Urinary bladder (tissue), 4 donors: Measurements from ENCODE around the gene GAS2. TPM values are rescaled to one million over a fixed set of nuclear protein-coding genes. Genes with fewer than 3 reads are reported as not detected.

Source experiments
- DNase-seq: peaks from one replicate; pipeline ENCODE4 v3.0.0-alpha.2; 2015; ENCODE audit errors: extremely low spot score
- H3K27ac ChIP-seq: one replicate; pipeline ENCODE4 v1.5.1; 2013; ENCODE audit warnings: low read depth, mild to moderate bottlenecking, moderate library complexity
- H3K36me3 ChIP-seq: one replicate; pipeline ENCODE4 v1.6.1; 2013; ENCODE audit warnings: mild to moderate bottlenecking, moderate library complexity; ENCODE audit not compliant: insufficient read depth
- H3K4me1 ChIP-seq: one replicate; pipeline ENCODE4 v1.6.1; 2013; ENCODE audit warnings: mild to moderate bottlenecking, moderate library complexity; ENCODE audit not compliant: insufficient read depth
- H3K4me3 ChIP-seq: one replicate; pipeline ENCODE4 v1.5.1; 2013; ENCODE audit warnings: low read depth, low read length
- WGBS: extraction: QIAGEN DNeasy Blood & Tissue Kit; methylation state at CpG from one replicate; pipeline ENCODE4 v1.1.7; 2013; 5-methylcytosine and 5-hydroxymethylcytosine counted together
- polyA plus RNA-seq: library from polyadenylated mRNA; stranded (reverse); fragments of 200-250 nt; gene quantifications from one replicate; pipeline ENCODE4 v1.2.3, GENCODE V29; 2013
- total RNA-seq: library from RNA; depleted of rRNA; stranded (reverse); fragments of >200 nt; gene quantifications from one replicate; pipeline ENCODE4 v1.2.3, GENCODE V29; 2014
- donor health status: healthy with polysubstance abuse.
- donor health status: healthy.

GAS2 gene
- total and polyA plus RNA-seq, 2 donors: 0.79 to 18.8 TPM

- no peaks in the 10 kb centered on the region for H3K36me3 ChIP-seq
- 23% methylated on average over 1 of the region's 1 CpG for WGBS
- no peak overlapping the region for H3K4me3 ChIP-seq
These were observed 101.9 kb downstream of the GAS2 start for GRCh38 chr11:22768281-22768680.

GRCh38 chr11:22769081-22769480 is 102.7 kb downstream of the GAS2 start:
- H3K4me3 ChIP-seq: no peak overlapping the region
- H3K27ac ChIP-seq: no peak overlapping the region
- 74% methylated on average over 1 of the region's 1 CpG for whole genome bisulfite sequencing
- no peaks in the 10 kb centered on the region for H3K4me1 ChIP-seq
- DNase-seq: no peak
- H3K36me3 ChIP-seq: no peaks in the 10 kb centered on the region

More at GRCh38 chr11:22768281-22768680, 101.9 kb downstream of the GAS2 start:
- Histone ChIP-seq H3K27ac (no peak overlapping the region), H3K4me1 (no peaks in the 10 kb centered on the region)
- no peak for DNase-seq

- DNase-seq: no peak
- Histone ChIP-seq H3K4me1 (no peaks in the 10 kb centered on the region), H3K4me3 (no peak overlapping the region), H3K36me3 (no peaks in the 10 kb centered on the region), H3K27ac (no peak overlapping the region)
- 96% methylated on average over 2 of the region's 2 CpGs for WGBS
These were observed 108.3 kb downstream of the GAS2 start for GRCh38 chr11:22774716-22775115.

DNA sequence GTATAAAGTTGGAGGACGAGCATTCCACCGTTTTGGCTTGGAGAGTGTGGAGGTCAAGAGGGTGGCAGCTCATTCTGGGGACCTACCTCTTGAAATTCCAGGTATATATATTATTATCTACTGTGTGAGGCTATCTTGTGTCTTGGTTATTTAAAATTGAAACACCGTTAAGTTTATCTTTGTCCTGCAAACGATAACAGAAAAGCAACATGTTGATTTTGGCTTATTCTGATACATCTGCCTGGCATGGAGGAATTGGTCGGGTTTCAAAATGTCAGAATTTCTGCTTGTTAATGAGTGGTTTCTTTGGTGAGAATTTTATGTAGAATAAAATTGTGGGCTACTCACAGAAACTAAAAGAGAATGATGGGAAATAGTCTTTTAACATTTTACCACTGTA is 108.8 kb downstream of the GAS2 start:
- Histone ChIP-seq H3K36me3 (no peaks in the 10 kb centered on the region), H3K4me1 (no peaks in the 10 kb centered on the region), H3K27ac (no peak overlapping the region), H3K4me3 (no peak overlapping the region)
- 92% methylated on average over 5 of the region's 5 CpGs for WGBS
- no peak for DNase-seq

- H3K36me3 ChIP-seq: peaks cover 1% of the 10 kb centered on the region
- no peak overlapping the region for H3K4me3 ChIP-seq
- no peak overlapping the region for H3K27ac ChIP-seq
- H3K4me1 ChIP-seq: no peaks in the 10 kb centered on the region
- no peak for DNase-seq
These were observed 112.2 kb downstream of the GAS2 start for GRCh38 chr11:22778642-22779041.

- peaks cover 1% of the 10 kb centered on the region for H3K36me3 ChIP-seq
- DNase-seq: no peak
- 88% methylated on average over 5 of the region's 5 CpGs for WGBS
- no peak overlapping the region for H3K27ac ChIP-seq
- no peaks in the 10 kb centered on the region for H3K4me1 ChIP-seq
- H3K4me3 ChIP-seq: no peak overlapping the region
These were observed 113.4 kb downstream of the GAS2 start for GRCh38 chr11:22779850-22780249.

DNA sequence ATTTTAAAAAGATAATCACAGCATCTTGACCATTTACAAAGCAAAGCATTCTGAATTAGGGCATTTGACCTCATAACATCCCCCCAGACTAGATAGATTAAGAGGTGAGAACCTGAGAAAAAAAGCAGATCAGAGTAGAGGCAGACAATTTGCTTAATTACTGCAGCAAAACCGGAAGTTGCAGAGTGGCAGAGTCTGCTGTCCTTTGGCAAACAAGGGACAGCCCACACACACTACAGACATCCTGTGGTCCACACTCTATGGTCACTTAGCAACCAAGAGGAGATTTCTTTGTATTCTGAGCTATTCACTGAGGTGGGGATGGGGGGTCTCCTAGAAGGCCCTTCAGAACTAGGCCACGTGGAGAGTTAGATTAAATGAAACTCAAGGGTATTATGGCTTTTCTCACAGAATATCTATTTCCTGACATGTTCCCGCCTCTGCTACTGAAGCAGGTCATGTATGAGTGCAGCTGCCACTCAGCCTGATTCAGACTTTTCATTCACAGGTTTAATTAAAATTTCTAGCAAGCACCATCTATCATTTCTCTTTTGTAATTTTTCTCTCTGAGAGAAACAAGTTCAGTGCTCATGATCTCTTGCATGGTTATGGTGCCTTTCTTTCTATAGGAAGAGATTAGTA is 114.7 kb downstream of the GAS2 start:
- Histone ChIP-seq H3K4me1 (no peaks in the 10 kb centered on the region), H3K27ac (no peak overlapping the region), H3K36me3 (peaks cover 1% of the 10 kb centered on the region), H3K4me3 (no peak overlapping the region)
- 54% methylated on average over 3 of the region's 3 CpGs for WGBS
- no peak for DNase-seq

DNA sequence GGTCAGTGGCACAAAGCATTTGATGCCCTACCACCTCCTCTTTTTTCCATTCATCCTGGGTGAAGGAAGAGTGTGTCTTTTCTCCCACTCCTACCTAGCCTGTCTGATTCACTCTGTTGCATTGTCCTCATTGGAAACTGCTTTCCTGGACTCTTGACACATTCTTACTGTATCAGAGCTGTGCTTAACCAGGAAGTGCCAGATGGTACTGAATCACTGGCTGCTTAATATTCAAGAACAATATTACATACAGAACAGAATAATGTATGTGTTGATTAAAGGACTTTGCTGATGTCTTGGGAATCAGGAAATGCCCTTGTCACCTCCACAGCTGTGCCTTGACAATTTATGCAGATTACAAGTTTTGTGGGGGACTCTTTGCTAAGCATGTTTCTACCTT is 118.8 kb downstream of the GAS2 start:
- Histone ChIP-seq H3K27ac (no peak overlapping the region), H3K36me3 (peaks cover 1% of the 10 kb centered on the region), H3K4me3 (no peak overlapping the region), H3K4me1 (no peaks in the 10 kb centered on the region)
- DNase-seq: no peak

DNA sequence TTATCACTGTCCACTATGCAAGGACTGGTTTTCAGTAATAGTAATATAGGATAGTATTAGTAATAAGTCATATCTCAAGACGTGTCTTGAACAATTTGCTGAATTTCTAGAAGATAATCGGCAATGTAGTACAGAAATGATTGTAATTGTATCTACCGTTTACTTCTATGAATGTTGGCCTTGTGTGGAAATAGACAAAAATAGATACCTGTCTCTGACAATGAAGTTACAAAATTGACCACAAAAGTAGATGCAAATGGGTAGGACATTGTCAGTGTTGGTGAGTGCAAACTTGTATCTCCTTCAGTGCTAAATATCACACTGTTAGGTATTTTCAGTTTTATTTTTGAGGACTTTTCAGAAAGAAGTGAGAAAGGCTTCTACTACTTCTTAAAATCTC is 120.1 kb downstream of the GAS2 start:
- H3K36me3 ChIP-seq: peaks cover 1% of the 10 kb centered on the region
- no peak for DNase-seq
- WGBS: 89% methylated on average over 3 of the region's 3 CpGs
- H3K27ac ChIP-seq: no peak overlapping the region
- H3K4me1 ChIP-seq: no peaks in the 10 kb centered on the region
- H3K4me3 ChIP-seq: no peak overlapping the region

- no peak for DNase-seq
- no peak overlapping the region for H3K27ac ChIP-seq
- H3K4me1 ChIP-seq: no peaks in the 10 kb centered on the region
- no peak overlapping the region for H3K4me3 ChIP-seq
- WGBS: 68% methylated on average over 2 of the region's 2 CpGs
- peaks cover 1% of the 10 kb centered on the region for H3K36me3 ChIP-seq
These were observed 120.6 kb downstream of the GAS2 start for GRCh38 chr11:22787055-22787454.

GRCh38 chr11:22787551-22788162 is 121.2 kb downstream of the GAS2 start:
- WGBS: 28% methylated on average over 9 of the region's 9 CpGs
- no peaks in the 10 kb centered on the region for H3K36me3 ChIP-seq
- no peak overlapping the region for H3K27ac ChIP-seq
- DNase-seq: no peak
- no peaks in the 10 kb centered on the region for H3K4me1 ChIP-seq
- H3K4me3 ChIP-seq: no peak overlapping the region

- no peaks in the 10 kb centered on the region for H3K36me3 ChIP-seq
- no peaks in the 10 kb centered on the region for H3K4me1 ChIP-seq
- H3K27ac ChIP-seq: no peak overlapping the region
- no peak for DNase-seq
- no peak overlapping the region for H3K4me3 ChIP-seq
- 15% methylated on average over 3 of the region's 3 CpGs for WGBS
These were observed 126.1 kb downstream of the GAS2 start for GRCh38 chr11:22792497-22792896.

DNA sequence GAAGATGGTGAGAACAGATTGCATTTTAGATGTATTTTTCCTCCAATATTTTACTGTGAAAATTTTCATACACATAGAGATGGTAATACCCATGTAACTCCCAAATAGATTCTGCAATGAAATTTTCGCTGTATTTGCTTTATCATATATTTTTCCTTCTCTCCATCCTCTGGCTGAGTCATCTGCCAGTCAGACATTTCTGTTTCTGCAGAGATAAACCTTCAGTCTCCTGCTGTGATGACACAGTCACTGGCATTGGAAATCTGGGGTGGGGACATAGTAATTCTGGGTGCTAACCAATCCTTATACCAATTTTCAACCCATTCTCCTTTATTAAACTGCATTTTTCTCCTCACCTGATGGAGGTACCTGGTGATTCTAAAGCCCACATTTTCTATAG is 129.5 kb downstream of the GAS2 start:
- 91% methylated on average over 1 of the region's 1 CpG for WGBS

GRCh38 chr11:22797047-22797446 is 130.6 kb downstream of the GAS2 start:
- DNase-seq: no peak
- H3K4me3 ChIP-seq: no peak overlapping the region
- H3K36me3 ChIP-seq: no peaks in the 10 kb centered on the region
- 92% methylated on average over 3 of the region's 3 CpGs for WGBS
- no peaks in the 10 kb centered on the region for H3K4me1 ChIP-seq
- H3K27ac ChIP-seq: no peak overlapping the region

More for the DNA sequence above, 129.5 kb downstream of the GAS2 start:
- Histone ChIP-seq H3K36me3 (no peaks in the 10 kb centered on the region), H3K4me3 (no peak overlapping the region), H3K4me1 (no peaks in the 10 kb centered on the region), H3K27ac (no peak overlapping the region)
- no peak for DNase-seq
